Middle frontal gyrus (tissue), 1 donor: ENCODE data around the gene UNC13B.
"Not testable (repeated sequence)": the region's sequence is repeated elsewhere in the genome, so short reads cannot be mapped to it uniquely, and the experiment has no call there.

ENCODE experiments used
- DNase-seq: peaks from one replicate; pipeline ENCODE4 v3.0.0-alpha.2; 2015; ENCODE audit warnings: low spot score; ENCODE audit errors: extremely low spot score

The UNC13B gene

GRCh38 chr9:35162605-35163315 is 951 bp downstream of the UNC13B start:
- DNase-seq: no peak

GRCh38 chr9:35163413-35163812 is 1.6 kb downstream of the UNC13B start:
- no peak for DNase-seq

GRCh38 chr9:35164711-35165110 is 2.9 kb downstream of the UNC13B start:
- no peak for DNase-seq

- DNase-seq: not testable (repeated sequence)
Observed at GRCh38 chr9:35167429-35167828, 5.6 kb downstream of the UNC13B start.

- DNase-seq: no peak
Observed at GRCh38 chr9:35168963-35169362, 7.2 kb downstream of the UNC13B start.

GRCh38 chr9:35172878-35173277 is 11.1 kb downstream of the UNC13B start:
- DNase-seq: no peak

GRCh38 chr9:35177520-35177919 is 15.7 kb downstream of the UNC13B start:
- no peak for DNase-seq

- DNase-seq: no peak
Observed at GRCh38 chr9:35179347-35180280, 17.8 kb downstream of the UNC13B start.

- DNase-seq: no peak
Observed at GRCh38 chr9:35180801-35181200, 19.0 kb downstream of the UNC13B start.

- DNase-seq: not testable (repeated sequence)
Observed at GRCh38 chr9:35182401-35182800, 20.6 kb downstream of the UNC13B start.

GRCh38 chr9:35182996-35183754 is 21.4 kb downstream of the UNC13B start:
- not testable (repeated sequence) for DNase-seq

- DNase-seq: not testable (repeated sequence)
Observed at GRCh38 chr9:35183755-35184480, 22.1 kb downstream of the UNC13B start.

GRCh38 chr9:35186524-35186923 is 24.7 kb downstream of the UNC13B start:
- DNase-seq: no peak

GRCh38 chr9:35190203-35190602 is 28.4 kb downstream of the UNC13B start:
- no peak for DNase-seq

GRCh38 chr9:35191105-35191504 is 29.3 kb downstream of the UNC13B start:
- DNase-seq: no peak

GRCh38 chr9:35193762-35194161 is 32.0 kb downstream of the UNC13B start:
- no peak for DNase-seq

GRCh38 chr9:35195683-35196082 is 33.9 kb downstream of the UNC13B start:
- no peak for DNase-seq

GRCh38 chr9:35198191-35198590 is 36.4 kb downstream of the UNC13B start:
- no peak for DNase-seq

GRCh38 chr9:35203528-35203927 is 41.7 kb downstream of the UNC13B start:
- no peak for DNase-seq

GRCh38 chr9:35205340-35205739 is 43.5 kb downstream of the UNC13B start:
- DNase-seq: no peak

- DNase-seq: no peak
Observed at GRCh38 chr9:35211854-35212253, 50.0 kb downstream of the UNC13B start.
